T-helper 1 cell treated with Interleukin-12 subunit alpha and Interleukin-12 subunit beta and Interleukin-4 antibody, amounts not matched to agents 30 ng/mL and 1 ng/mL, for 36 hours (primary cell): ENCODE results near the gene NUB1. TPM values are rescaled to one million over a fixed set of nuclear protein-coding genes. Genes with fewer than 3 reads are reported as not detected.

Source experiments
- intact Hi-C: fragments of 100-400 bp; cut with micrococcal nuclease; formaldehyde crosslinking; loops from one replicate; pipeline ENCODE4 v1.15.1; 2024
- total RNA-seq: library from RNA; stranded (reverse); gene quantifications from 2 replicates; pipeline ENCODE4 v1.2.3, GENCODE V29; 2022

The NUB1 gene
- total RNA-seq, 1 donor from 2014 or later, result 66.5 TPM

- intact Hi-C loops, result no loop called here
Observed at GRCh38 chr7:151399906-151400305, 58.3 kb downstream of the NUB1 start.

GRCh38 chr7:151400626-151401315, 59.2 kb downstream of the NUB1 start:
- intact Hi-C loops, result no loop called here

GRCh38 chr7:151402029-151402835, 60.6 kb downstream of the NUB1 start:
- intact Hi-C loops, result no loop called here

- intact Hi-C loops, result no loop called here
Observed at GRCh38 chr7:151403764-151404163, 62.2 kb downstream of the NUB1 start.

- intact Hi-C loops, result no loop called here
Observed at GRCh38 chr7:151404216-151405011, 62.8 kb downstream of the NUB1 start.

- intact Hi-C loops, result no loop called here
Observed at GRCh38 chr7:151405056-151405455, 63.4 kb downstream of the NUB1 start.

GRCh38 chr7:151405588-151405987, 64.0 kb downstream of the NUB1 start:
- intact Hi-C loops, result no loop called here

- intact Hi-C loops, result no loop called here
Observed at GRCh38 chr7:151406051-151406875, 64.7 kb downstream of the NUB1 start.

GRCh38 chr7:151406886-151407583, 65.4 kb downstream of the NUB1 start:
- intact Hi-C loops, result no loop called here

GRCh38 chr7:151408498-151408838, 66.9 kb downstream of the NUB1 start:
- intact Hi-C loops, result loop anchor here (1.0 to 2.0 kb wide), 2 partner anchors 21 to 40 kb away; no protein-coding TSS in a partner anchor

- intact Hi-C loops, result loop anchor here (1.0 to 2.0 kb wide), 2 partner anchors 20 to 40 kb away; no protein-coding TSS in a partner anchor
Observed at GRCh38 chr7:151408839-151409666, 67.4 kb downstream of the NUB1 start.

GRCh38 chr7:151409667-151410404, 68.2 kb downstream of the NUB1 start, which contains the start of gene WDR86:
WDR86 (minus strand) TSS chr7:151410038; CDS start chr7:151409589, 449 bp downstream.
- intact Hi-C loops, result loop anchor here (2.0 kb wide), 1 partner anchor 39 kb away; no protein-coding TSS in a partner anchor

GRCh38 chr7:151410405-151411390, 69.1 kb downstream of the NUB1 start:
- intact Hi-C loops, result no loop called here

GRCh38 chr7:151411551-151411950, 69.9 kb downstream of the NUB1 start:
- intact Hi-C loops, result no loop called here

GRCh38 chr7:151412318-151412717, 70.7 kb downstream of the NUB1 start:
- intact Hi-C loops, result no loop called here

GRCh38 chr7:151413241-151413640, 71.6 kb downstream of the NUB1 start:
- intact Hi-C loops, result no loop called here

- intact Hi-C loops, result no loop called here
Observed at GRCh38 chr7:151415375-151416105, 73.9 kb downstream of the NUB1 start.
